Hypothalamus (tissue), 51 donors: ENCODE results near the gene SOST.

Experiments
- DNase-seq, 51 donors: peaks; one replicate each; lab custom pipeline; 2025; lab: John Stamatoyannopoulos, UW

The SOST gene

DNA sequence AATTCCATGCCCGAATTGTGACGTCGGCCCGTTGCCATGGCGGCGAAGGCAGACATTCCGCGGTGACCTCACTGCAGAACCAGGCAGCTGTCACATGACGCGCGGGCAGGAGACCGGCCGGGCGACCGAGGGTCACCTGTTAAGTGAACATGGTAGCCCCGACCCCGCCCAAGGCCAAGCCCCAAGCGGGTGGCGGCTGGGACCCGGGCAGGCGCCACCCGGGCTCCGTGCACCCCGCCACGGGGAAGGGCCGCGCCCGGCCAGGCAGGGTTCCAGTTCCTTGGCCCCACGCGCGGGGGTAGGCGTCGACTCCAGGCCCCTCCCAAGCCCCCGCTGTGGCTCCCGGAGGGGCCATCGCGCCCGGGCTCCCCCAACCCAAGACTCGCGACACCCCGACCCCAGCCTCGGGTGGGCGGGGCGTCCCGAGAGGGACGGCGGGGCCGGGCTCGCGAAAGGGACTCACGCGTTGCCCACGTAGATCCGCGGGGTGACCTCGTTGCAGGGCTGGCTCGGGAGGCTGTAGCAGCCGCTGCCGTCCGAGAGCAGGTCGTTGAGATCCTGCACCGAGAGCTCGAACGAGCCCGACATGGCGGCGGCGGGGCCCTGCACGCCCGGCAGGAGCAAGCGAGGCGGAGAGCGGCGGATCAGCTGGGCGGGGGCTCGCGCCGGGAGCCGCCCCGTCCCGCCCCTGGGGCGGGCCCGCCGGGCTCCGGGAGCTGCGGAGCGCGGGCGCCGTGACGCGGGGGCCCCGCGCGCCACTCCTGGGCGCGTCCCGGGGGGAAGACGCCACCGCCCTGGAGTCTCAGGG is 19.9 kb upstream of the SOST start, which contains the start of gene DUSP3:
Gene DUSP3 (minus strand): TSS at position 641 of the 808 bp plus-strand sequence. CDS start 53 bp downstream, at position 588.
- DNase-seq: peak; percentile 19 to 96 (median 87)

- DNase-seq: no peak
Measured at GRCh38 chr17:43774304-43775250, 16.0 kb upstream of the SOST start.

- peak in 6 of 51 donors; percentile 19 to 34 (median 24) for DNase-seq
Measured at GRCh38 chr17:43772877-43773648, 14.5 kb upstream of the SOST start.

- no peak for DNase-seq
Measured at GRCh38 chr17:43771463-43771862, 12.9 kb upstream of the SOST start.

DNA sequence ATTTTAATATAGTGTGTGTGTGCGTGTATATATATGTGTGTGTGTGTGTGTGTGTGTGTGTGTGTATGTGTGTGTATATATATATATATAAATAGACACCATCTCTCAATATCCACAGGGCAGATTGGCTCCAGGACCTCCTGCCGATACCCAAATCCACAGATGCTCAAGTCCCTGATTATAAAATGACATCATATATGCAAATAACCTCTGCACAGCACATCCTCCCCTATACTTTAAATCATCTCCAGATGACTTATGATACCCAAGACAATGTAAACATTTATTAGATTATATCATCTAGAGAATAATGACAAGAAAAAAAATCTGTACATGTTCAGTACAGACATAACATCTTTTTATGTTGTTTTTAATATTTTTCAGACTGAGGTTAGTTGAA is 12.4 kb upstream of the SOST start:
- no peak for DNase-seq

GRCh38 chr17:43769859-43770258 is 11.3 kb upstream of the SOST start:
- no peak for DNase-seq

DNA sequence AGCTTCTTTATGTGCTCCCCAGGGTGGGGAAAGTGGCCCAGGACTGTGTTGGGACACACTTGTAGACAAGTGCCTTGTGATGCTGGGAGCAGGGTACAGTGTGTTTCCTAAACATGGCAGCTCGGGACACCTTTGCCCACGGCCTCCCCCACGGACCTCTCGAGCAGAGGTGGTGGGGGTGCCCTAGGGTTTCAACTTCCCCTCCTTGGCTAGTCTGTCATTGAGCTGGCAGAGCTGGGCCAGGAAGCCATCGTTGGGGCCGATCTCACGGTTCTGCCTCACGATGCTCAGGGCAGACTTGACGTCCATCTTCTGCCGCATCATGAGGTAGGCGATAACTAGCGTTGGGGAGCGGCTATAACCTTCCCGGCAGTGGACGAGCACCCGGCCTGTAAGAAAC is 10.8 kb upstream of the SOST start:
- DNase-seq: no peak

- no peak for DNase-seq
Measured at GRCh38 chr17:43768943-43769342, 10.4 kb upstream of the SOST start.

DNA sequence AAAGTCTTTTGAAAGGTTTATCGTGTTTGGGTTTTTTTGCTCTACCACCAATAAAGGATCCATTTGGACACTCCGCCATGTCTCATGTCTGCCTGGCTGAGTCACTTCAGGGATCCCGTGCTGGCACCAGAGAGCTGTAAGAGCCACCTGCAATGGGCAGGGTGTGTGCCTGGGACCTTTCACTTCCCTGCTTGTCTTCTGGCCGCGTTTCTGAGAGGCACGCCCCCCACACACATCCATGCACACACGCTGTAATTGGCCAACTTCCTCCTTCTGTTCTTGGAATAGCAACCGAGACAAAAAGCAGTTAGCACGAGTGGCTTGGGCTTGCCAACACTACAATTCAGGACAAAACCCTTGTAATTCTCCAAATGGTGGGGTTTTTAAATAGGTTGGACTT is 9.8 kb upstream of the SOST start:
- DNase-seq: peak in 18 of 51 donors; percentile 12 to 42 (median 22)

GRCh38 chr17:43767713-43768059 is 9.1 kb upstream of the SOST start:
- no peak for DNase-seq

GRCh38 chr17:43767053-43767712 is 8.6 kb upstream of the SOST start:
- DNase-seq: no peak

DNA sequence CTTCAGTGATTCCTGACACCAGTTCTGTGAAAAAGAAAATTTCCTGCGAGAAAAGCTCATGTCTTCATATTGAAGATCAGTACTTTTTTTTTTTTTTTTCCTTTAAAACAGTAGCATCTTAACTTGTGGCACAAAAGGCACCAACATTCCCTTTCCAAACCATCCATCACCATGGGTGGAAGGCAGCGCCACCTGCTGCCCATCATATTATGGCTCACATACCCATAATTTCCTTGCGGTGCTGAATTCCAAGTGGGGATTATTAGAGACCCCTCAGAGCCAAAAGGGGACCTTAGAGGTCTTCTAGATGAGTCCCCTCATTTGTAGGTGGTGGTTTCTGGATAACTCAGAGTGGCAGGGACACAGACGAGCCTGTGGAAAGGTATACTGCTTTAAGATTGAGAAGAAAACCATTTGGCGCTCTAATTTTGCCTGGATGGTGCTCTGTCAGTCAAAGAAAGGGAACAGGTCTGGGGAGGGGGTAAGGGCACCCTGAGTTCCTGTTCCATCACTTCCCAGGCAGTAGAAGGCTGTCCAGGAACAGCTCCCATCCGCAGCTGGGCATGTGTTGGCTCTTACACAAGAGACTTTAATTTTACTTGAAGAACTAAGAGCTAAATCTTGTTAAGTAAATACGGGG is 7.9 kb upstream of the SOST start:
- DNase-seq: peak in 18 of 51 donors; percentile 11 to 67 (median 46)

DNA sequence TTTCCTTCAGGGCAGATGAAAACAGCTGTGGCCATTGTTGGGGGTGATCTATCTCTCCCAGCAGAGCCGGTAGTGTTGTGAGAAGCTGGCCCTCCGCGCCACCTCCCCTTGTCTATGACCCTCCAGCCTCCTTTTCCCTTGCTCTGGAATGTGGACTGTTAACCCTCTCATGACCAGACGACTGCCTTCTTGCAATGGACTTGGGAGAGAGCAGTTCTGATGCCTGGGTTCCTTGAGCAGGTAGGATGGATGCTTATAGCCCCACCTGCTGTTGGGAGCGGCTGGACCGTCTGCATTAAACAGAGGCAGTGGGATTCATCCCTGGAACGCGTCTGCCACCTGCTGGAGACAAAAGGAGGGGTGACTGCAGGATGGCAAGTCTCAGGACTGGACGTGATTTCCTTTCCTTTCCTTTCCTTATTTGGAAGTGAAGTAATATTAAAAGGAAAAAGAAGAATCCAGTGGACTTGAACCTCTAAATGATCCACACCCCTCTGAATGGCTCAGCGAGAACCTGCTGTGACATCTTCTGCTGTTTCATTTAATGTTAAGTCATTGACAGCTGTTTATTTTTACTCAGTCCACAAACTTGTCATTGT is 1.8 kb upstream of the SOST start:
- peak in 50 of 51 donors; percentile 23 to 97 (median 78) for DNase-seq

DNA sequence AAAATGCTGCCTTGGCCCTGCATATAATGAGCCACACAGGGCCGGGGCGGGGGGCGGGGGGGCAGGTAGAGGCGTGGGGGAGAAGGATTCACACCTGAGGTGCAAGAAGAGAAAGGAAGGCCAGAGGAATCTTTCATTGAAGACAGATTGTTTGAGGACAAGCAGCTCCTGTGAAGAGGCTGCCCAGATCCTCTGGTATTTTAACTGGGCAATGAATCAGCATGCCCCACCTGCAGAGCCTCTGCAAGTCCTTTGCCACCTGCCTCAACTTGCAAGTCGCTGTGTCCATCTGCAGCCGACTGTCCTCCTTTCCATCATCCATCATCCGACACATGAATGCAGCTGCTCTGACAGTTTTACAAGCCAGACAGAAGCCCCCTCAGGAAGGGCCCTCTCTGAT is 1.2 kb upstream of the SOST start:
- no peak for DNase-seq

DNA sequence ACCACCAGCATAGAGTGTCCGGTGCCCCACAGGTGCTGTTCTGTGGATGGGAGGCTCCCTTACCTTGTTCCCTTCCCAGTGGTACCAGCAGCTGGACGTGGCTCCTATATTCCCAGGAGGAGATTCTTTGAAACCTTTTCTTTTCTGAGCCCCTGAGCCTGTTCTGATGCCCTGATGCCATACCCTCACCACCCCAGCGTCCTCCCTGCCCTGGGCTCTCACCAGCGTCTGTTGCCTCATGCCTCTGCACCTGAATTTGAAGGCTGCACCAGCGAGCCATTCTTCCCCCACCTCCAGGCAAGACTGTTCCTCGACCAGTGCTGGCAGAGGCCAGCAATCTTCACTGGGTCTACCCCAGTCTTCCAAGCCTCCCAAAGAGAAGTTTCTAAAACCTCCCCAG is 505 bp downstream of the SOST start:
- no peak for DNase-seq

- DNase-seq: no peak
Measured at GRCh38 chr17:43757171-43757660, 1.4 kb downstream of the SOST start.

GRCh38 chr17:43756201-43756600 is 2.4 kb downstream of the SOST start:
- no peak for DNase-seq

DNA sequence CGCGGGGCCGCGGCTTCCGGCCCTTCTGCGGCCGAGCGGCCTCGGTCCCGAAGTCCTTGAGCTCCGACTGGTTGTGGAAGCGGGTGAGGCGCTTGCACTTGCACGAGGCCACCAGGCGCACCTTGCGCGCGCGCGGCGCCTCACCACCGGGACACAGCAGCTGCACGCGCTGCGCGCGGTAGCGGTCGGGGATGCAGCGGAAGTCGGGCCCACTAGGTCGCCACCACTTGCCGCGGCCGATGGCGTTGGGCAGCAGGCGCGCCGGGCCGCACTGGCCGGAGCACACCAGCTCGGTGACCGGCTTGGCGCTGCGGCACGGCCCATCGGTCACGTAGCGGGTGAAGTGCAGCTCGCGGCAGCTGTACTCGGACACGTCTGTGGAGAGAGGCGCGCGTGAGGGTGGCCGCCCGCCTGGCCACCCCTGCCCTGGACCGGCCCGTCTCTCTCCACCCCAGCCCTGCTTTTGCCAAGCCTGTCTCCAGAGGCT is 3.2 kb downstream of the SOST start:
- peak in 3 of 51 donors; percentile 14 to 26 (median 21) for DNase-seq

DNA sequence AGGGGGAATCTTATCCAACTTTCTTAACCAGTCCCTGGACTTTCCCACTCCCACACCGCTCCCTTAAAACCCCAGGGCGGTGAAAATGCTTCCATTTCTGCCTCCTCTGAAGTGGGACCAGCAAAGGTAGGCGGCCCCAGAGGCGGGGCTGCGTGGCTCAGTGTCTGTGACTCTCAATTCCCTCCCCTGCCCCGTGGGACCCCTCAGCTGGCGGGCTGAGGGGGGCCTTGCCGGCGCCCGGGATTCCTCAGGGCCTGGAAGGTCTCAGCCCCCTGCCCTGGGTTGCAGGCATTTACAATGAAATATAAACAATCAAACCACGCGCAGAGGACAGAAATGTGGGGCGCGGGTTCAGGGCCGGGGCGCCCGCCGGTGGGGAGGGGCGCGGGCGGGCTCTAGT is 3.6 kb downstream of the SOST start:
- DNase-seq: no peak
